Suprapubic skin (tissue), 4 donors: Measurements from ENCODE around the gene GRIK4. TPM values are rescaled to one million over a fixed set of nuclear protein-coding genes. Genes with fewer than 3 reads are reported as not detected.
"Not testable (repeated sequence)": the region's sequence is repeated elsewhere in the genome, so short reads cannot be mapped to it uniquely, and the experiment has no call there.

Source experiments
- DNase-seq, 2 donors: peaks; one replicate each; pipeline ENCODE4 v3.0.0-alpha.2; 2019; ENCODE audit warnings: low spot score in 2 of 2
- H3K27ac ChIP-seq: fragments of 200-600 bp; sonication (generic); one replicate; pipeline ENCODE4 v1.5.1; 2019
- H3K27me3 ChIP-seq: fragments of 200-600 bp; sonication (generic); one replicate; pipeline ENCODE4 v1.5.1; 2019
- H3K36me3 ChIP-seq: fragments of 200-600 bp; sonication (generic); one replicate; pipeline ENCODE4 v1.5.1; 2019
- H3K4me1 ChIP-seq: fragments of 200-600 bp; sonication (generic); one replicate; pipeline ENCODE4 v1.5.1; 2019
- H3K4me3 ChIP-seq: fragments of 200-600 bp; sonication (generic); one replicate; pipeline ENCODE4 v1.5.1; 2019; ENCODE audit warnings: mild to moderate bottlenecking
- H3K9me3 ChIP-seq: fragments of 200-600 bp; sonication (generic); one replicate; pipeline ENCODE4 v1.5.1; 2019
- CTCF ChIP-seq, 2 donors: fragments of 200-600 bp in 1 of 2; fragments of 450-650 bp in 1 of 2; sonication (generic) in 1 of 2; IDR thresholded peaks; one replicate each; pipeline ENCODE4 v1.5.1; 2016 to 2019; ENCODE audit warnings: antibody characterized with exemption in 2 of 2, mild to moderate bottlenecking in 1 of 2, moderate library complexity in 1 of 2
- EP300 ChIP-seq: sonication (generic); formaldehyde crosslinking; IDR thresholded peaks from one replicate; pipeline ENCODE4 v1.6.1; 2017; ENCODE audit warnings: antibody characterized with exemption
- POLR2A ChIP-seq, 2 donors: fragments of 450-650 bp; IDR thresholded peaks; one replicate each; pipeline ENCODE4 v1.6.1; 2017; ENCODE audit warnings: antibody characterized with exemption in 2 of 2, mild to moderate bottlenecking in 2 of 2, moderate library complexity in 2 of 2
- POLR2AphosphoS5 ChIP-seq, 3 donors: sonication (generic); formaldehyde crosslinking; IDR thresholded peaks; one replicate each; pipeline ENCODE4 v1.6.1; 2017; ENCODE audit warnings: antibody characterized with exemption in 3 of 3
- WGBS: methylation state at CpG from one replicate; pipeline ENCODE4 v1.1.5; 2018; 5-methylcytosine and 5-hydroxymethylcytosine counted together
- total RNA-seq, 4 donors: library from RNA; depleted of rRNA; stranded (reverse); fragments of >200 nt; gene quantifications; one replicate each; pipeline ENCODE4 v1.1.0, GENCODE V29; 2016

Gene GRIK4
- total RNA-seq, 4 donors from 2014 or later: 0.24 TPM; not detected in 3

GRCh38 chr11:121031167-121031566, 519.6 kb downstream of the GRIK4 start:
- Histone ChIP-seq H3K4me1 (no peaks in the 10 kb centered on the region), H3K4me3 (no peak overlapping the region), H3K27me3 (no peaks in the 10 kb centered on the region), H3K27ac (no peak overlapping the region), H3K9me3 (no peaks in the 10 kb centered on the region), H3K36me3 (no peaks in the 10 kb centered on the region)
- 93% methylated on average over 2 of the region's 2 CpGs for WGBS
- TF ChIP-seq POLR2A (IDR thresholded peaks at IDR 0.05): no peak
- no peak for TF ChIP-seq CTCF (IDR thresholded peaks at IDR 0.05)
- TF ChIP-seq POLR2AphosphoS5 (IDR thresholded peaks at IDR 0.05): no peak
- TF ChIP-seq EP300: no peak
- no peak for DNase-seq

- not testable (repeated sequence) for H3K4me3 ChIP-seq, DNase-seq, H3K4me1 ChIP-seq, H3K9me3 ChIP-seq, H3K36me3 ChIP-seq, H3K27me3 ChIP-seq, H3K27ac ChIP-seq
- 100% methylated on average over 4 of the region's 4 CpGs for WGBS
Measured at GRCh38 chr11:121031648-121032047, 520.1 kb downstream of the GRIK4 start.

GRCh38 chr11:121032546-121032945, 521.0 kb downstream of the GRIK4 start:
- H3K4me1 ChIP-seq: no peaks in the 10 kb centered on the region
- H3K36me3 ChIP-seq: no peaks in the 10 kb centered on the region
- no peaks in the 10 kb centered on the region for H3K9me3 ChIP-seq
- DNase-seq: no peak
- H3K4me3 ChIP-seq: no peak overlapping the region
- TF ChIP-seq POLR2A (IDR thresholded peaks at IDR 0.05) (no peak), POLR2AphosphoS5 (IDR thresholded peaks at IDR 0.05) (no peak), EP300 (no peak), CTCF (IDR thresholded peaks at IDR 0.05) (no peak)
- no peak overlapping the region for H3K27ac ChIP-seq
- H3K27me3 ChIP-seq: no peaks in the 10 kb centered on the region
- WGBS: 92% methylated on average over 3 of the region's 3 CpGs

- 98% methylated on average over 4 of the region's 4 CpGs for WGBS
- no peak overlapping the region for H3K27ac ChIP-seq
Measured at GRCh38 chr11:121033635-121034034, 522.1 kb downstream of the GRIK4 start.

GRCh38 chr11:121035169-121035755, 523.7 kb downstream of the GRIK4 start:
- TF ChIP-seq CTCF (IDR thresholded peaks at IDR 0.05) (no peak), POLR2AphosphoS5 (IDR thresholded peaks at IDR 0.05) (no peak), EP300 (no peak), POLR2A (IDR thresholded peaks at IDR 0.05) (no peak)

More at GRCh38 chr11:121033635-121034034, 522.1 kb downstream of the GRIK4 start:
- TF ChIP-seq CTCF (IDR thresholded peaks at IDR 0.05): no peak
- TF ChIP-seq EP300: no peak
- TF ChIP-seq POLR2AphosphoS5 (IDR thresholded peaks at IDR 0.05): no peak
- TF ChIP-seq POLR2A (IDR thresholded peaks at IDR 0.05): no peak
- Histone ChIP-seq H3K4me1 (no peaks in the 10 kb centered on the region), H3K27me3 (no peaks in the 10 kb centered on the region), H3K9me3 (no peaks in the 10 kb centered on the region), H3K4me3 (no peak overlapping the region), H3K36me3 (no peaks in the 10 kb centered on the region)
- no peak for DNase-seq

GRCh38 chr11:121035780-121036179, 524.2 kb downstream of the GRIK4 start:
- Histone ChIP-seq H3K9me3 (no peaks in the 10 kb centered on the region), H3K4me3 (no peak overlapping the region), H3K27me3 (no peaks in the 10 kb centered on the region), H3K4me1 (no peaks in the 10 kb centered on the region), H3K36me3 (no peaks in the 10 kb centered on the region), H3K27ac (no peak overlapping the region)
- no peak for DNase-seq
- 67% methylated on average over 3 of the region's 3 CpGs for WGBS
- no peak for TF ChIP-seq POLR2AphosphoS5 (IDR thresholded peaks at IDR 0.05)
- TF ChIP-seq POLR2A (IDR thresholded peaks at IDR 0.05): no peak
- no peak for TF ChIP-seq EP300
- TF ChIP-seq CTCF (IDR thresholded peaks at IDR 0.05): no peak

More at GRCh38 chr11:121035169-121035755, 523.7 kb downstream of the GRIK4 start:
- no peaks in the 10 kb centered on the region for H3K9me3 ChIP-seq
- H3K4me1 ChIP-seq: no peaks in the 10 kb centered on the region
- no peak for DNase-seq
- H3K36me3 ChIP-seq: no peaks in the 10 kb centered on the region
- WGBS: 65% methylated on average over 4 of the region's 4 CpGs
- no peak overlapping the region for H3K4me3 ChIP-seq
- H3K27ac ChIP-seq: no peak overlapping the region
- H3K27me3 ChIP-seq: no peaks in the 10 kb centered on the region
